Rectal smooth muscle tissue (tissue), 1 donor: ENCODE measurements around the gene DUSP16.

Source experiments
- H3K27ac ChIP-seq: one replicate; pipeline ENCODE4 v1.7.0; 2013; ENCODE audit warnings: low read depth, low read length, inconsistent platforms
- H3K27me3 ChIP-seq: one replicate; pipeline ENCODE4 v1.7.0; 2013; ENCODE audit warnings: low read length; ENCODE audit not compliant: control insufficient read depth, insufficient read depth
- H3K36me3 ChIP-seq: one replicate; pipeline ENCODE4 v1.7.0; 2013; ENCODE audit warnings: low read length; ENCODE audit not compliant: control insufficient read depth, insufficient read depth
- H3K4me1 ChIP-seq: one replicate; pipeline ENCODE4 v1.7.0; 2013; ENCODE audit warnings: low read length; ENCODE audit not compliant: control insufficient read depth, insufficient read depth
- H3K4me3 ChIP-seq: one replicate; pipeline ENCODE4 v1.7.0; 2013; ENCODE audit warnings: low read length
- H3K9ac ChIP-seq: one replicate; pipeline ENCODE4 v1.7.0; 2013; ENCODE audit warnings: low read length

The DUSP16 gene

DNA sequence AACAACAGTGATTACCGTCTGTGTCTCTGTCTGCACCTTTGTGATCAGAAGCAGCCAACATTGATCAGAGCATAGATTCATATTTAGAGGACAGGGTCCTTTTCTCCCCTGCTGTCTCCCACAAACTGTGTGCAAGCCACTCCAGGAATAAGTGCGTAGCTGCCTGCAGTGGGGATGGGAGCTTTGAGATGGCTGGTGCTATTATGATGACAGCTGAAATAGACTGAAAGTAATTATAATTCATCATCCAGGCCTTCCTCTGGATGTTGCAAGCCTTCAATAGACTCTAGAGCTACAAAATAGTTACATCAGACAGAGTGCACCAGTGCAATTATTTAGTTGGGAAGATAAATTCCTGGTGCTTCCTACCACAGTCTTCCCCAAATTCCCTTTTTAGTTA lies 137.7 kb downstream of the DUSP16 start:
- H3K27ac ChIP-seq = no peak overlapping the region

More for the DNA sequence above, 137.7 kb downstream of the DUSP16 start:
- no peaks in the 10 kb centered on the region for H3K27me3 ChIP-seq
- peaks cover 7% of the 10 kb centered on the region for H3K4me1 ChIP-seq
- H3K4me3 ChIP-seq = no peak overlapping the region
- no peaks in the 10 kb centered on the region for H3K36me3 ChIP-seq
- H3K9ac ChIP-seq = no peak overlapping the region
